Erythroblast (primary cell): ENCODE measurements around the gene FBXO31.

ENCODE experiments used
- GATA1 ChIP-seq: IDR thresholded peaks from 2 replicates; pipeline ENCODE4 v1.6.1; 2011; ENCODE audit warnings: low read depth, mild to moderate bottlenecking, control low read depth, low read length, moderate library complexity
- POLR2A ChIP-seq: IDR thresholded peaks from 2 replicates; pipeline ENCODE4 v1.6.1; 2011; ENCODE audit warnings: mild to moderate bottlenecking, low read length

- TF ChIP-seq POLR2A (no peak), GATA1 (no peak)
Measured at GRCh38 chr16:87388818-87389134, 5.2 kb upstream of the FBXO31 start.
